OCI-LY1 (cell line): ENCODE data around the gene LYZL4.

Source experiments
- H2AFZ ChIP-seq: fragments of 200-600 bp; sonication (generic), shearing (Covaris generic); 2 replicates; pipeline ENCODE4 v1.6.0; 2014; ENCODE audit warnings: antibody characterized with exemption, mild to moderate bottlenecking, low read length
- H3F3A ChIP-seq: fragments of 200-600 bp; sonication (generic), shearing (Covaris generic); 2 replicates; pipeline ENCODE4 v1.6.0; 2014; ENCODE audit warnings: mild to moderate bottlenecking, antibody characterized with exemption, low read length, moderate library complexity; ENCODE audit not compliant: insufficient read depth
- H3K27ac ChIP-seq: fragments of 200-600 bp; sonication (generic); 2 replicates; pipeline ENCODE4 v1.5.1; 2014; ENCODE audit warnings: low read length, mixed run types, mild to moderate bottlenecking, low read depth; ENCODE audit not compliant: poor library complexity, severe bottlenecking
- H3K27me3 ChIP-seq: fragments of 200-600 bp; sonication (generic); 2 replicates; pipeline ENCODE4 v1.6.0; 2014; ENCODE audit warnings: antibody characterized with exemption, mild to moderate bottlenecking, low read length, moderate library complexity; ENCODE audit not compliant: insufficient read depth
- H3K36me3 ChIP-seq: fragments of 200-600 bp; sonication (generic); 2 replicates; pipeline ENCODE4 v1.6.1; 2014; ENCODE audit warnings: mild to moderate bottlenecking, antibody characterized with exemption, low read length, moderate library complexity, mixed read lengths; ENCODE audit not compliant: insufficient read depth
- H3K4me1 ChIP-seq: fragments of 200-600 bp; sonication (generic); 2 replicates; pipeline ENCODE4 v1.5.1; 2014; ENCODE audit warnings: mild to moderate bottlenecking, low read length, moderate library complexity; ENCODE audit not compliant: insufficient read depth, severe bottlenecking
- H3K4me2 ChIP-seq: fragments of 200-600 bp; sonication (generic), shearing (Covaris generic); 2 replicates; pipeline ENCODE4 v1.6.1; 2014; ENCODE audit warnings: low read length
- H3K4me3 ChIP-seq: fragments of 200-600 bp; sonication (generic); 2 replicates; pipeline ENCODE4 v1.5.1; 2014; ENCODE audit warnings: low read length, low read depth, mild to moderate bottlenecking, mixed read lengths; ENCODE audit not compliant: poor library complexity, severe bottlenecking
- H3K79me2 ChIP-seq: fragments of 200-600 bp; shearing (Covaris generic); 2 replicates; pipeline ENCODE4 v1.6.1; 2016; ENCODE audit warnings: mixed run types, low read length, mixed read lengths; ENCODE audit not compliant: insufficient read depth
- H3K9ac ChIP-seq: fragments of 200-600 bp; sonication (generic), shearing (Covaris generic); 2 replicates; pipeline ENCODE4 v1.6.1; 2014; ENCODE audit warnings: mild to moderate bottlenecking, low read length, mixed read lengths
- H3K9me2 ChIP-seq: fragments of 200-600 bp; sonication (generic), shearing (Covaris generic); 2 replicates; pipeline ENCODE4 v1.6.1; 2014; ENCODE audit warnings: low read depth, mild to moderate bottlenecking, low read length, mixed read lengths
- H3K9me3 ChIP-seq: fragments of 200-600 bp; shearing (Covaris generic); 2 replicates; pipeline ENCODE4 v1.6.1; 2014; ENCODE audit warnings: low read length, mixed read lengths
- H4K20me1 ChIP-seq: fragments of 200-600 bp; sonication (generic), shearing (Covaris generic); 2 replicates; pipeline ENCODE4 v1.6.0; 2016; ENCODE audit warnings: mild to moderate bottlenecking, low read length; ENCODE audit not compliant: insufficient read depth
- CTCF ChIP-seq: fragments of 200-600 bp; sonication (generic), shearing (Covaris generic); IDR thresholded peaks from 2 replicates; pipeline ENCODE4 v1.5.1; 2017; ENCODE audit warnings: mild to moderate bottlenecking, antibody characterized with exemption, low read length, moderate library complexity, mixed read lengths
- EZH2 ChIP-seq: fragments of 200-600 bp; sonication (generic), shearing (Covaris generic); IDR thresholded peaks from 2 replicates; pipeline ENCODE4 v1.8.0; 2017; ENCODE audit warnings: borderline replicate concordance, mixed run types, mild to moderate bottlenecking, antibody characterized with exemption, low read length, moderate library complexity, mixed read lengths

The LYZL4 gene

GRCh38 chr3:42357335-42357734 is 53.1 kb downstream of the LYZL4 start:
- H3K79me2 ChIP-seq = no peaks in the 10 kb centered on the region
- TF ChIP-seq EZH2 (no peak), CTCF (no peak)
- H3K4me2 ChIP-seq = no peak overlapping the region
- no peak overlapping the region for H2AFZ ChIP-seq
- no peaks in the 10 kb centered on the region for H3K36me3 ChIP-seq
- H4K20me1 ChIP-seq = no peaks in the 10 kb centered on the region
- H3K9ac ChIP-seq = no peak overlapping the region
- no peak overlapping the region for H3K27ac ChIP-seq
- no peaks in the 10 kb centered on the region for H3K9me3 ChIP-seq
- no peak overlapping the region for H3K4me3 ChIP-seq
- H3K9me2 ChIP-seq = no peaks in the 10 kb centered on the region
- no peaks in the 10 kb centered on the region for H3K27me3 ChIP-seq
- H3F3A ChIP-seq = no peaks in the 10 kb centered on the region
- no peaks in the 10 kb centered on the region for H3K4me1 ChIP-seq

- no peaks in the 10 kb centered on the region for H3K79me2 ChIP-seq
- no peak overlapping the region for H3K4me2 ChIP-seq
- H3F3A ChIP-seq = no peaks in the 10 kb centered on the region
- no peaks in the 10 kb centered on the region for H3K9me3 ChIP-seq
- no peaks in the 10 kb centered on the region for H3K9me2 ChIP-seq
- H3K27ac ChIP-seq = no peak overlapping the region
- H3K27me3 ChIP-seq = no peaks in the 10 kb centered on the region
- H2AFZ ChIP-seq = no peak overlapping the region
- no peak overlapping the region for H3K9ac ChIP-seq
- no peaks in the 10 kb centered on the region for H3K36me3 ChIP-seq
- TF ChIP-seq EZH2 (no peak), CTCF (no peak)
- H3K4me1 ChIP-seq = no peaks in the 10 kb centered on the region
- no peak overlapping the region for H3K4me3 ChIP-seq
- no peaks in the 10 kb centered on the region for H4K20me1 ChIP-seq
Observed at GRCh38 chr3:42355612-42356011, 54.8 kb downstream of the LYZL4 start.

- no peak overlapping the region for H2AFZ ChIP-seq
- H3K4me3 ChIP-seq = no peak overlapping the region
- H3K27ac ChIP-seq = no peak overlapping the region
- no peaks in the 10 kb centered on the region for H3F3A ChIP-seq
- H3K9ac ChIP-seq = no peak overlapping the region
- H3K4me1 ChIP-seq = no peaks in the 10 kb centered on the region
- no peaks in the 10 kb centered on the region for H3K9me3 ChIP-seq
- no peaks in the 10 kb centered on the region for H4K20me1 ChIP-seq
- TF ChIP-seq EZH2 (no peak), CTCF (no peak)
- no peaks in the 10 kb centered on the region for H3K36me3 ChIP-seq
- no peak overlapping the region for H3K4me2 ChIP-seq
- no peaks in the 10 kb centered on the region for H3K9me2 ChIP-seq
- no peaks in the 10 kb centered on the region for H3K79me2 ChIP-seq
- H3K27me3 ChIP-seq = no peaks in the 10 kb centered on the region
Observed at GRCh38 chr3:42353631-42354030, 56.8 kb downstream of the LYZL4 start.
